CD4-positive, alpha-beta T cell treated with Interleukin-17A for 1 hour (primary cell): ENCODE data around the gene VDAC1.
"Not testable (repeated sequence)": the region's sequence is repeated elsewhere in the genome, so short reads cannot be mapped to it uniquely, and the experiment has no call there.

Experiments
- DNase-seq: peaks from one replicate; pipeline ENCODE4 v3.0.0-alpha.2; 2020

VDAC1 gene

DNA sequence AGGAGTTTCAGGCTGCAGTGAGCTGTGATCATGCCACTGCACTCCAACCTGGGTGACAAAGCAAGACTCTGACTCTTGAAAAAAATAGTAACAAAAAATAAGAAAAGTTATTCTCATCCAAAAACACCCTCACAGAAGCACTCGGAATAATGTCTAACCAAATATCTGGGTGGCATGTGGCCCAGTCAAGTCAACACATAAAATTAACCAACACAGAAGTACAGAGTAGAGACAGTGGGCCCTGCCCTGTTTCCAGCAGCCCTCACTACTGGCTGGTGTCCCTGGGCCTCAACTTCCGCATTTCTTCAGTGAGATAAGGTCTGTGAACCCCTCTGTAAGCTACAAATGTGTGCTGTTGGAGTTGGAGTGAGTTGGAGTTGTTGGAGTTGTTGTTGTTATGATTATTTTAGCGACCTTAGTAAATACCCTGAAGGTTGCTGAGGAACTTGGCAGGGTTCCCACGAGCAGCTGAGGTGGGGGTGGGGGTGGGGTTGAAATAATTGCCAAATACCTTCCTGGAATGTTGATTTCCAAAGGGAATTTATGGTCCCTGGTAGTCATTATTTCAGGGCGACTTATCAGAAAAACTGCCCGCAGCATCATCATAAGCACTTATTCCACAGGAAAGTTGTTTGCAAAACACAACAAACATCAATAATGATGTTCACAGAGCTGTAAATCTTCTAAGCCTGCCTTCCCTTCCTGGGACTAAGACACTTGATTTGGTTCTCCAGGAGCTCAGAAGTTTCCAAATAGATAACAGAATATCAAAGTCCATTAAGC is 66.5 kb downstream of the VDAC1 start:
- no peak for DNase-seq

- DNase-seq: not testable (repeated sequence)
These were observed 67.1 kb downstream of the VDAC1 start for GRCh38 chr5:133937628-133938027.

DNA sequence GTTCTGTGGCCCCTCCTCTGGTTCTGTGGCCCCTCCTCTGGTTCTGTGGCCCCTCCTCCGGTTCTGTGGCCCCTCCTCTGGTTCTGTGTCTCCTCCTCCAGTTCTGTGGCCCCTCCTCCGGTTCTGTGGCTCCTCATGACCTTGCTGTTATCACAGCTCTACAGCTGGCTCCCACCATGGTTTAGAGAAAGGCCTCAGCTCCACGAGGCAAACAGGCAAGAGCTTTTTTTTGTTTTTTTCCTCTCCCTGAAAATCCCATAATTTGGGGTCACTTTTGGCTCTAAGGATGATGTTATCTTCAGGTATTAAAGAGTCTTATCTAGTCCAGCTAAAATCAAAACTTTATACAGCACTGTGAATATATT is 68.1 kb downstream of the VDAC1 start:
- DNase-seq: no peak

- DNase-seq: not testable (repeated sequence)
These were observed 68.7 kb downstream of the VDAC1 start for GRCh38 chr5:133935991-133936650.

DNA sequence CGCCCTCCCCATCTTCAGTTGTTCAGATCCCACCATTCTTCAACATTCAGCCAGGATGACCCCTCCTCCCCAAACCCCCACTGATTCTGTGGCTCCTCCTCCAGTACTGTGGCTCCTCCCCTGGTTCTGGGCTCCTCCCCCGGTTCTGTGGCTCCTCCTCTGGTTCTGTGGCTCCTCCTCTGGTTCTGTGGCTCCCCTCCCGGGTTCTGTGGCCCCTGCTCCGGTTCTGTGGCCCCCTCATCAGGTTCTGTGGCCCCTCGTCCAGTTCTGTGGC is 69.2 kb downstream of the VDAC1 start:
- DNase-seq: no peak

DNA sequence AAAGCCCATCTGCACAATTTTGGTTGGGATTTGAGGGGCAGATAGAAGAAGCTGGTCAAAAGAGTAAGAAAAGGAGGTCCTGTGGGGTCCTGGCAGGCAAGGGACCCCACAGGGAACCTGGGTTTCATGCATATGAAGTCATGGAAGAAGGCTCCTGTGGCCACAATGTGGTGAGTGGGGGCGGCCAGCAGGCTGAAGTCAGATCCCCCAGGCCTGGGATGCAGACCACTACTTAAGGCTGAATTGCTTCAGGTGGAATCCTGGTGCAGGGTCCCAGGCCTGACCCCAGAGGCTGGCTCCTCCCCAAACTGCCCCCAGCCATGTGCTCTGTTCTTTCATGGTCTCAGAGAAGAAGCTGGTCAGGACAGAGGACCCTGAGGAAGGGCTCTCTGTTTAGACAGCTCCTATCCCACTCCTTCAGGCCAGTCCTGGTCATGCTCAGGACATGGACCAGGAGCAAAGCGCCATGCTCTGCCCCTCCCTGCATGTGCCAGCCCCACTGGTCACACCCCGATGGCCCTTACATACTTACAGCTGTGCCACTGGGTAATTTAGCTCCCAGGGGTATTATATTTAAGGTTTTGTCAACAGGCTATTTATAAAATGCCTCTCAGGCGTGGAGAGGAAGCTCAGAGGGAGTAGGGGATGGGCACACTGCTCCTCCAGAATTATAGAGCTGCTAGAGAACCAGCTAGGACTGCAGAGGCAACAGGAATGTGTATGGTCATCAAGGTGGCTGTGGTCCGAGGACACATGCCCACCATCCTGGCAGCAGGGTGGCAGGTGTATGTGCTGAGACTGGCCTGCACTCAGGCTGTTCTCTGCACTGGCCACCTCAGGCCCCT is 69.7 kb downstream of the VDAC1 start:
- DNase-seq: no peak

DNA sequence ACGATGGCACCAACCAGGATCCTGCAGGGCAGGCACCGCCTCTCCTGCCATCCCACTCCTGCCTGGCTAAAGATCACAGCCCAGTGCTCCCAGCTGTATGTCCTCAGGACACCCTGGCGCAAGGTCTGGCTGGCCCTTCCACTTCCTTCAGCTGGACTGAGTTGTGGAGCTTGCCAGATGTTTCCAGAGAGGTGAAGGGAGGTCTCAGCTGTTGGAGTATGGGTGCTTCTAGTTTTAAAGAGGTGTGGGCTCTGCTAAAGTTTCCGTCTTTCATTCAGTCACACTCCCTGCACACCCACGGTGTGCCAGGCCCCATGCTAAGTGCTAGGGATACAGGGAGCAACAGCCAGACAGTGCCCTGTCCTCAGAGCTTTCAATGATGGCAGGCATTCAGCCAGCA is 70.5 kb downstream of the VDAC1 start:
- no peak for DNase-seq

GRCh38 chr5:133933670-133934295 is 71.0 kb downstream of the VDAC1 start:
- DNase-seq: no peak

DNA sequence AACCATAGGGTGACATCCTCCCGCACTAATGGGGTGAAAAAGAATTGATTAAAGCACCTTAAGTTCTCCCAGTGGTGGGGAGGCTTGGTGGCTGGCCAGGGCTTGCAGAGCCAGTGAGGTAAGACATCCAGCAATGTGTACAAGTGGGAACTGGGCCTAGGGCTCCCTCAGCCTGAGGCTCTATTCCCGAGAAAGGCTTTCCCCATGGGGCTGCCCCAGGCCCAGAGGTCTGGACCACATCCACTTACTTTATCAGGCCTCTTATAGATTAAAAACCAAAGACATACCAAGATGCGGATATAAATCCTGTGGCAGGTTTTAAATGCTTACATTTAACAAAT is 71.6 kb downstream of the VDAC1 start:
- no peak for DNase-seq

GRCh38 chr5:133932441-133933168 is 72.2 kb downstream of the VDAC1 start:
- peak; percentile 12 for DNase-seq

GRCh38 chr5:133931546-133931945 is 73.2 kb downstream of the VDAC1 start:
- no peak for DNase-seq

DNA sequence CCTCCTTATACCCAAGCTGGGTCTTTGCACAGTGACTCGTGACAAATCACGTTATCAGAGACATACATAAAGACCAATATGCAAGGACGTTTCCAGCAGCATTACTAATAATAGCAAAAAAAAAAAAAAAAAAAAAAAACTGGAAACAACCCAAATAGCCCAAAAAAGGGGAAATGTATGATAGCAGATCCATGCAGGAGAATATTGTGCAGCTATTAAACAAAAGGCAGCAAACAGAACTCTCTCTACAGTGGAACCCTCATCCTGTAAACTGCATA is 74.0 kb downstream of the VDAC1 start:
- DNase-seq: no peak

DNA sequence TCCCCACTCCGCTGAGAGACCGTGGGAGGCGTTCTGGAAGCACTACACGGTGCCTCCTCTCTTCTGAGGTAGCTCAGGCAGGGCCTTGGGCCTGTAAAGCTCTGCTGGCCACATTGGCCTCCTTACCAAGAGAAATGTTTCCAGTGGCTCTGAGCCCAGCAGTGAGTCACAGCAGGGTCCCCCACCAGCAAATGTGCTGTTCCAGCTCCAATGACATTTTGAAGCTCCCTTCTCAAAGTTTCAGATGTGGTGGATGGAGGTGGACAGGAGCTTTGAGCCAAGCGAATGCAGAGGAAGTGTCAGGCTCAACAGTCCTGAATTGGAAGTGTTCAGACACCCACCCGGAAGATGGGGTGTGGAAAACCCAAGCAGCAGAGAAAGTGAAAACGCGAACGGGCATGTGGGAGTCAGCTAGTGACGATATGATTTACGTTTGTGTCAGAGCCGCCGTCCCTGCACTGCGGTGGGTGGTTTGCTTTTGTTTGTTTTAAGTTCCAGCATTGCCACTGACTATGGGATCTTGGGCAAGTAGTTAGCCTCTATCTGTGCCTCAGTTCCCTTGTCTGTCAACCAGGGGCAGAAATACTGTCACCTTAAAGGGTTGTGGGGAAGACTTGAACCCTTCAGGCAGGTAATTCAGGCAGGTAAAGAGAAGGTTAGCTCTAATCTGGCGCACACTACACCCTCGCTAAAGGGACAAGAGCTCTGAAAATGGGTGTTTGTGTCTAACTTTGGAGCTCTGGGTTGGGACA is 74.5 kb downstream of the VDAC1 start:
- DNase-seq: peak; percentile 63

DNA sequence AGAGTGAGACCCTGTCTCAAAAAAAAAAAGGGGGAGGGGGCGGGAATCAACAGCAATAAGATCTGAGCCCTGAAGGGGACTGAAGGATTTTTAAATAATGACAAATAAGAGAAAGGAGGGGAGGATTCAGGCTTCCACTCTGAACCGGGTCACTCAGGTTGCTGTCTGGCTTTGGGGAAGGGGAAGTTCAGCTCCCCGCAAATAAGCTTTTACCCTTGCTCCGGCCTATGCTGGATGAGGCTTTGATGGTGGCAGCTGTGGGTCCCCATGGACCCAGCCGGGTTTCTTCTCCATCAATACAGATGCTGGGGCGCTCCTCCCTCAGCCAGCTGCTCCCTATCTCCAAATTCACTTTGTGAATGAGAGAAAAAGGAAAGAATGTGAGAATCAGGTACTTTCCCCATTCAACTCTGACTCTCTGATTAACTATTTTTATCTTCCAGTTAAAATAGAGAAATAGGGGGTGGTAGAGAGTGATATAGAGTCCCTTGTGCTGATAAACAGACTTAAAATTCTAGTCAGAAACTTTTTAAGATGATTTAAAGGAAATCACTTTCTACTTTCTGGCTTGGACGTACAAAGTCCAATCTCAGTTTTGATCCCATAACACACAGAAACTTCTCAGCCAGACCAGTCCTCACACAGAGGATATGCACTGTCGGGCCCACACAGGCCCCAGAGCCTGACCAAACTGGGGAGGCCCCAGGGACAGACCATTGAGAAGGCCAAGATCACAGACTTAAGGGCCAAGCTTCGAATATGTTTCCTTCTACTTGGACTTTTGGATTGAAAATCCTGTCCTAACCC is 76.0 kb downstream of the VDAC1 start:
- DNase-seq: no peak

DNA sequence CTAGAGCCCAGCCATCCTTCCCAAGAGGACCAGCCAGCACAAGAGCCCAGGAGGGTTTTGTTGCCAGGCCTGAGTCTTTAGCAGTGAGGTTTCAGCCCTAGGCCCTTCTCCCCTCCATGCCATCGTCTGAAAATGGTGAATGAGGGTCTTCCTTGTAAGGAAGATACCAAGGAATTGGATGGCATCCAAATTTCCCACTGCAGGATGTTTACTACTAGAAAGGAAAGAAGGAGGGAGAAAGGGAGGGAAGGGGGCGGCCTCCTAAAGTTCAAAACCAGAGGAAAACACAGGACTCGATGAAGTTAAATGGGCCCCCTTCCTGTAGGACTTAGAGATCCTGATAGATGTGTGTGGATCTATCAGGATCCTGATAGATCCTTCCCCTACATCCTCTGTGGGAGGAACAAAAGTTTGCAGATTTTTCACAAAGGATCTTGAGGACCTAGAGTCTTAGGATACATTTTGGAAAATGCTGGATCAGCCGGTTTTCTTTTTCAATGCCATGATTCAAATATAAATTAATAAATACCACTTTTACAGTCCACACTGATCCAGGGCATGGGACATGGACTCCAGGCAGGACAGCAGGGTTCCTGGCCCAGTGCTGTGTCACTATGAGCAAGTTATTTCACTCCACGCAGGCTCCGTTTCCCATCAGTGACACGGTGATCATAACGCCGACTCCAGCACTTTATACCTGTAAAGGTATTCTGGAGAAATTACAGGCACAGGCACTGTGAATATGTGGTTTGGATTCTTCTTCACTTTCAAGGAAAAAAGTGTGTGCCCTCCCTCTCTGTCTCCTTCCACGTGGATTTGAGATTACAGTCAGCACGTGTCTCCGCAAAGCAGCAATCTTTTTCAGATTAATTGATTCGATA is 77.2 kb downstream of the VDAC1 start:
- no peak for DNase-seq

GRCh38 chr5:133926489-133927299 is 78.1 kb downstream of the VDAC1 start:
- DNase-seq: no peak

DNA sequence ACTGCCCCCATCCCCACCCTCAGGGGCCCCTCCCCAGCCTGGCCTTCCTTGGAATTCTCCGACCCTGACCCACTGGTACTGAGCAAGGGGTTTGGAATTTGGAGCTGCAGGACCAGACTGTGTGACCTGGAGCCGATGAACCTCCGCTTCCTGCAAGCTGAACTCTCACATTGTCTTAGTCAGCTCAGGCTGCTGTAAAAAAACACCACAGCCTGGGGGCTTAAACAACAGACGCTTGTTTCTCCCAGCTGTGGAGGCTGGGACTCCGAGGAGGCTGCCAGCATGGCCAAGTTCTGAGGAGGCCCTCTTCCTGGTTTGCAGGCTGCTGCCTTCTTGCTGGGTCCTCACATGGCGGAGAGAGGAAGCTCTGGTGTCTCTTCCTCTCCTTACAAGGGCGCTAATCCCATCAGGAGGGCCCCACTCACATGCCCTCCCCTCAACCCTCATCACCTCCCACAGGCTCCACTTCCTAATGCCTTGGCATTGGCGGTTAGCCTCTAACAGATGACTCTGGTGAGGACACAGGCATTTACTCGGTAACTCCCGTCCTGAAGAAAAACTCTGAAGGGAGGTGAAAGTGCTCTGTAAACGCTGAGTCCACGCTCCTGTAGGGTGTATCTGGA is 78.8 kb downstream of the VDAC1 start:
- no peak for DNase-seq

DNA sequence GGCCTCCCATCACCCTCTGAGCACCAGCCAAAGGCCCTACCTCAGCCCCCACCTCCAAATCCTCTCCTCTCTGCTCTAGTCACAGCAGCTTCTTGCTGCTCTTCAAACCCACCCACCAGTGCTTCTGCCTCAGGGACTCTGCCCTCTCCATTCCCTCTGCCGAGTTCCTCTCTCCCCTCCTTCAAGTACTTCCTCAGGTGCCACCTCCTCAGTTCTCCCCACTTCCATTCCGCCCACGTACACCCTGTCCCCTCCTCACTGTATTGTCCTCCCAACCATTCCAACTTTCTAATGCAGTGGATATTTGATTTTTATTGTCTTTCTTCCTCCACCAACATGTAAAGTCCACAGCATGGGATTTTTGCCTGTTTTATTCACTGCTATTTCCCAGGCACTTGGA is 79.5 kb downstream of the VDAC1 start:
- no peak for DNase-seq
